PC-3 (cell line): Measurements from ENCODE around the gene PDSS2. TPM values are rescaled to one million over a fixed set of nuclear protein-coding genes. Genes with fewer than 3 reads are reported as not detected.

Experiments used
- ATAC-seq: fragments of 200-7000 bp; cut with Tn5 transposase; 2 replicates; pipeline ENCODE4 v1.9.1; 2020; ENCODE audit warnings: mild to moderate bottlenecking, moderate library complexity
- BruUV-seq: library from RNA; stranded (reverse); fragments of 400-500 nt; replicated peaks from 2 replicates; lab custom pipeline; 2021; lab: Mats Ljungman, UMichigan
- CTCF ChIA-PET: fragments of 300-600 bp; sonication (Branson Sonifier 250); formaldehyde crosslinking; loops from one replicate; lab custom pipeline; 2022; ENCODE audit warnings: antibody characterized with exemption; lab: Charles Lee
- POLR2A ChIA-PET: fragments of 300-600 bp; sonication (Branson Sonifier 250); formaldehyde crosslinking; loops from one replicate; lab custom pipeline; 2022; ENCODE audit warnings: antibody characterized with exemption; ENCODE audit not compliant: unreplicated experiment; lab: Charles Lee
- DNase-seq: peaks from one replicate; pipeline ENCODE4 v3.0.0-alpha.2; 2015
- H2AFZ ChIP-seq: fragments of 300-600 bp; sonication (generic); 2 replicates; pipeline ENCODE4 v1.6.0; 2016; ENCODE audit warnings: antibody characterized with exemption, low read length
- H3F3A ChIP-seq: fragments of 300-600 bp; sonication (generic); one replicate; pipeline ENCODE4 v1.6.0; 2017; ENCODE audit warnings: antibody characterized with exemption, low read length, control low read depth, mild to moderate bottlenecking; ENCODE audit not compliant: unreplicated experiment
- H3K27ac ChIP-seq: fragments of 300-600 bp; sonication (generic); 2 replicates; pipeline ENCODE4 v1.5.1; 2016; ENCODE audit warnings: mild to moderate bottlenecking, low read length
- H3K27me3 ChIP-seq: fragments of 300-600 bp; sonication (generic); 2 replicates; pipeline ENCODE4 v1.6.1; 2016; ENCODE audit warnings: low read length, mixed read lengths
- H3K36me3 ChIP-seq: fragments of 300-600 bp; sonication (generic); 2 replicates; pipeline ENCODE4 v1.6.1; 2016; ENCODE audit warnings: low read depth, mixed run types, low read length, mixed read lengths
- H3K4me1 ChIP-seq: fragments of 300-600 bp; sonication (generic); 2 replicates; pipeline ENCODE4 v1.5.1; 2016; ENCODE audit warnings: low read length; ENCODE audit not compliant: insufficient read depth
- H3K4me2 ChIP-seq: fragments of 300-600 bp; sonication (generic); 2 replicates; pipeline ENCODE4 v1.6.0; 2016; ENCODE audit warnings: low read length
- H3K4me3 ChIP-seq: fragments of 300-600 bp; sonication (generic); 2 replicates; pipeline ENCODE4 v1.5.1; 2016; ENCODE audit warnings: mild to moderate bottlenecking, low read length, mixed read lengths
- H3K79me2 ChIP-seq: fragments of 300-600 bp; sonication (generic); 2 replicates; pipeline ENCODE4 v1.6.1; 2017; ENCODE audit warnings: low read length, mixed read lengths
- H3K9ac ChIP-seq: fragments of 300-600 bp; sonication (generic); 2 replicates; pipeline ENCODE4 v1.6.0; 2016; ENCODE audit warnings: mild to moderate bottlenecking, low read length
- H3K9me2 ChIP-seq: fragments of 300-600 bp; sonication (generic); replicated peaks from 2 replicates; pipeline ENCODE4 v1.6.1; 2016; ENCODE audit warnings: mixed run types, low read length, mixed read lengths
- H3K9me3 ChIP-seq: fragments of 300-600 bp; sonication (generic); 2 replicates; pipeline ENCODE4 v1.6.1; 2016; ENCODE audit warnings: low read length, mixed read lengths
- H4K20me1 ChIP-seq: fragments of 300-600 bp; sonication (generic); 2 replicates; pipeline ENCODE4 v1.6.1; 2016; ENCODE audit warnings: low read length, mixed read lengths
- CTCF ChIP-seq: fragments of 300-600 bp; sonication (generic); conservative IDR thresholded peaks from 2 replicates; pipeline ENCODE4 v1.5.1; 2017; ENCODE audit warnings: antibody characterized with exemption, low read depth, mild to moderate bottlenecking, low read length
- EZH2 ChIP-seq: fragments of 300-600 bp; sonication (generic); IDR thresholded peaks from one replicate; pipeline ENCODE4 v1.6.1; 2017; ENCODE audit warnings: antibody characterized with exemption, mild to moderate bottlenecking, low read length; ENCODE audit not compliant: unreplicated experiment
- EZH2phosphoT487 ChIP-seq: fragments of 300-600 bp; sonication (generic); IDR thresholded peaks from 2 replicates; pipeline ENCODE4 v1.6.1; 2018; ENCODE audit warnings: mild to moderate bottlenecking, antibody characterized with exemption, low read length, borderline replicate concordance
- intact Hi-C: fragments of 100-400 bp; cut with micrococcal nuclease; formaldehyde crosslinking; loops from 2 replicates; pipeline ENCODE4 v1.9.0; 2023
- total RNA-seq: library from RNA; depleted of rRNA; stranded (reverse); fragments of >200 nt; gene quantifications from 2 replicates; pipeline ENCODE4 v1.2.3, GENCODE V29; 2014

Gene PDSS2
- total RNA-seq, 1 experiment from 2014 or later, result 6.6 TPM

- intact Hi-C loops, result no loop called here
- TF ChIP-seq EZH2phosphoT487, result no peak
- no peak for TF ChIP-seq CTCF
- no peak for TF ChIP-seq EZH2
- ATAC-seq (no peak), DNase-seq (no peak)
- no peaks in the 10 kb centered on the region for H3K36me3 ChIP-seq
- no TSS peak for BruUV-seq
- H3K4me3 ChIP-seq, result no peak overlapping the region
- H2AFZ ChIP-seq, result no peak overlapping the region
- H3K4me1 ChIP-seq, result peaks cover 11% of the 10 kb centered on the region; the same call in 1 of the 2 replicates
- H3K9me3 ChIP-seq, result no peaks in the 10 kb centered on the region
- ChIA-PET CTCF (no interaction called here), POLR2A (no interaction called here)
- no peaks in the 10 kb centered on the region for H3F3A ChIP-seq
- no peak overlapping the region for H3K9ac ChIP-seq
- H3K4me2 ChIP-seq, result no peak overlapping the region
- no peaks in the 10 kb centered on the region for H3K79me2 ChIP-seq
- no peaks in the 10 kb centered on the region for H4K20me1 ChIP-seq
- no peaks in the 10 kb centered on the region for H3K9me2 ChIP-seq
- no peaks in the 10 kb centered on the region for H3K27me3 ChIP-seq
- no peak overlapping the region for H3K27ac ChIP-seq
These were observed 20.0 kb downstream of the PDSS2 start for GRCh38 chr6:107439406-107439805.

- Histone ChIP-seq H3K9me3 (no peaks in the 10 kb centered on the region), H3K4me3 (no peak overlapping the region), H3K27ac (no peak overlapping the region), H3K9me2 (no peaks in the 10 kb centered on the region), H3K27me3 (no peaks in the 10 kb centered on the region), H2AFZ (no peak overlapping the region), H3F3A (no peaks in the 10 kb centered on the region), H3K36me3 (no peaks in the 10 kb centered on the region), H4K20me1 (no peaks in the 10 kb centered on the region), H3K4me1 (peaks cover 11% of the 10 kb centered on the region; the same call in 1 of the 2 replicates), H3K4me2 (no peak overlapping the region), H3K79me2 (peaks cover 10% of the 10 kb centered on the region; the same call in 1 of the 2 replicates), H3K9ac (no peak overlapping the region)
- TF ChIP-seq EZH2 (no peak), CTCF (no peak), EZH2phosphoT487 (no peak)
- intact Hi-C loops, result no loop called here
- CTCF ChIA-PET, result no interaction called here
- DNase-seq (no peak), ATAC-seq (no peak)
- BruUV-seq, result no TSS peak
- POLR2A ChIA-PET, result no interaction called here
These were observed 21.7 kb downstream of the PDSS2 start for GRCh38 chr6:107437691-107438090.

- BruUV-seq, result no TSS peak
- TF ChIP-seq CTCF, result no peak
- Histone ChIP-seq H2AFZ (no peak overlapping the region), H3K9me3 (no peaks in the 10 kb centered on the region), H3K4me1 (peaks cover 11% of the 10 kb centered on the region; the same call in 1 of the 2 replicates), H4K20me1 (no peaks in the 10 kb centered on the region), H3F3A (no peaks in the 10 kb centered on the region), H3K27me3 (no peaks in the 10 kb centered on the region), H3K9ac (no peak overlapping the region), H3K27ac (no peak overlapping the region), H3K9me2 (no peaks in the 10 kb centered on the region), H3K79me2 (peaks cover 10% of the 10 kb centered on the region; the same call in 1 of the 2 replicates), H3K4me2 (no peak overlapping the region), H3K36me3 (no peaks in the 10 kb centered on the region), H3K4me3 (no peak overlapping the region)
- intact Hi-C loops, result no loop called here
- DNase-seq (no peak), ATAC-seq (no peak)
- ChIA-PET CTCF (interaction anchor here (0.7 kb wide), 1 partner anchor 20 kb away, joined by 3 read pairs; no protein-coding TSS in a partner anchor), POLR2A (no interaction called here)
These were observed 22.5 kb downstream of the PDSS2 start for GRCh38 chr6:107436881-107437280.
